HCT116 (cell line): ENCODE results near the gene IGF2. TPM values are rescaled to one million over a fixed set of nuclear protein-coding genes. Genes with fewer than 3 reads are reported as not detected.

Experiments
- ATAC-seq: fragments of 200-7000 bp; cut with Tn5 transposase; 2 replicates; pipeline ENCODE4 v1.9.1; 2020; ENCODE audit warnings: mild to moderate bottlenecking, moderate library complexity
- BruUV-seq: library from RNA; stranded (reverse); fragments of 400-500 nt; replicated peaks from 2 replicates; lab custom pipeline; 2021; lab: Mats Ljungman, UMichigan
- CTCF ChIA-PET: fragments of 300-600 bp; sonication (Branson Sonifier 250); formaldehyde crosslinking; loops from one replicate; lab custom pipeline; 2021; ENCODE audit warnings: antibody characterized with exemption; lab: Charles Lee
- POLR2A ChIA-PET: fragments of 300-600, 350-600 bp; sonication (Branson Sonifier 250); formaldehyde crosslinking; loops from one replicate; lab custom pipeline; 2021; ENCODE audit warnings: antibody characterized with exemption; lab: Charles Lee
- RAD21 ChIA-PET, 2 experiments: fragments of 300-600 bp; sonication (Branson Sonifier 250); formaldehyde crosslinking; loops; one replicate each; lab custom pipeline; 2023; ENCODE audit warnings: low total read pairs in 2 of 2; ENCODE audit not compliant: uncharacterized antibody in 2 of 2, unreplicated experiment in 2 of 2, low non-redundant PET in 1 of 2; lab: Charles Lee
- DNase-seq: peaks from one replicate; pipeline ENCODE4 v3.0.0-alpha.2; 2010; ENCODE audit warnings: low read depth, low spot score
- H2AFZ ChIP-seq: fragments of 200-600 bp; shearing (Covaris generic), sonication (generic); 2 replicates; pipeline ENCODE4 v1.6.1; 2017; ENCODE audit warnings: low read depth, mixed run types, mixed read lengths, antibody characterized with exemption, low read length; ENCODE audit not compliant: poor library complexity, severe bottlenecking
- H3K27ac ChIP-seq: 2 replicates; pipeline ENCODE4 v1.5.1; 2012; ENCODE audit warnings: low read depth, low read length
- H3K27me3 ChIP-seq: fragments of 200-600 bp; sonication (generic); 2 replicates; pipeline ENCODE4 v1.6.1; 2016; ENCODE audit warnings: mixed run types, low read length, mixed read lengths; ENCODE audit not compliant: insufficient read depth
- H3K36me3 ChIP-seq, 2 experiments: fragments of 200-500 bp in 1 of 2; fragments of 200-600 bp in 1 of 2; sonication (Bioruptor generic) in 1 of 2; sonication (generic) in 1 of 2; 2 replicates each; pipeline versions ENCODE4 v1.5.1 to v1.6.1; 2014 to 2016; ENCODE audit warnings: low read length in 2 of 2, inconsistent platforms in 1 of 2, mixed read lengths in 1 of 2, mixed run types in 1 of 2; ENCODE audit not compliant: insufficient read depth in 2 of 2, control insufficient read depth in 1 of 2
- H3K4me1 ChIP-seq, 2 experiments: fragments of 200-600 bp in 1 of 2; sonication (generic) in 1 of 2; 2 replicates each; pipeline versions ENCODE4 v1.5.1 to v1.6.1; 2012 to 2017; ENCODE audit warnings: low read length in 2 of 2, inconsistent platforms in 1 of 2, mild to moderate bottlenecking in 1 of 2, mixed read lengths in 1 of 2, mixed run types in 1 of 2, moderate library complexity in 1 of 2; ENCODE audit not compliant: insufficient read depth in 2 of 2, control insufficient read depth in 1 of 2
- H3K4me2 ChIP-seq: fragments of 200-600 bp; sonication (generic); 2 replicates; pipeline ENCODE4 v1.6.1; 2017; ENCODE audit warnings: mixed run types, low read length, mixed read lengths
- H3K4me3 ChIP-seq, 2 experiments: fragments of 200-600 bp in 1 of 2; sonication (generic) in 1 of 2; replicated peaks in 1 of 2; 2 replicates each; pipeline ENCODE4 v1.5.1; 2011 to 2016; ENCODE audit warnings: low read length in 2 of 2, control low read depth in 1 of 2, low read depth in 1 of 2, mild to moderate bottlenecking in 1 of 2, mixed read lengths in 1 of 2, mixed run types in 1 of 2
- H3K79me2 ChIP-seq: fragments of 200-600 bp; sonication (generic); 2 replicates; pipeline ENCODE4 v1.6.1; 2017; ENCODE audit warnings: mild to moderate bottlenecking, mixed run types, low read length, moderate library complexity, mixed read lengths; ENCODE audit not compliant: insufficient read depth
- H3K9ac ChIP-seq: fragments of 200-600 bp; sonication (generic); 2 replicates; pipeline ENCODE4 v1.6.1; 2016; ENCODE audit warnings: low read length, mixed read lengths
- H3K9me2 ChIP-seq: fragments of 200-600 bp; sonication (generic), shearing (Covaris generic); 2 replicates; pipeline ENCODE4 v1.6.1; 2017; ENCODE audit warnings: mixed run types, mild to moderate bottlenecking, moderate library complexity; ENCODE audit not compliant: insufficient read depth
- H3K9me3 ChIP-seq, 2 experiments: fragments of 200-500 bp in 1 of 2; fragments of 200-600 bp in 1 of 2; sonication (Bioruptor generic) in 1 of 2; sonication (generic) in 1 of 2; 2 replicates each; pipeline ENCODE4 v1.6.1; 2014 to 2017; ENCODE audit warnings: low read length in 2 of 2, mixed read lengths in 2 of 2, inconsistent platforms in 1 of 2, low read depth in 1 of 2, mild to moderate bottlenecking in 1 of 2, mixed run types in 1 of 2, moderate library complexity in 1 of 2; ENCODE audit not compliant: control insufficient read depth in 1 of 2, insufficient read depth in 1 of 2
- H4K20me1 ChIP-seq: fragments of 200-600 bp; sonication (generic), shearing (Covaris generic); 2 replicates; pipeline ENCODE4 v1.6.1; 2017; ENCODE audit warnings: mixed run types, mild to moderate bottlenecking, moderate library complexity; ENCODE audit not compliant: insufficient read depth
- ELF1 ChIP-seq: IDR thresholded peaks from 2 replicates; pipeline ENCODE4 v1.6.1; 2012; ENCODE audit warnings: low read depth, borderline replicate concordance
- JUND ChIP-seq: IDR thresholded peaks from 2 replicates; pipeline ENCODE4 v1.6.1; 2012
- POLR2A ChIP-seq: IDR thresholded peaks from 2 replicates; pipeline ENCODE4 v1.7.0; 2011; ENCODE audit warnings: borderline replicate concordance; ENCODE audit not compliant: insufficient read depth, insufficient read length; ENCODE audit errors: extremely low read depth
- SRF ChIP-seq: IDR thresholded peaks from 2 replicates; pipeline ENCODE4 v1.6.1; 2012; ENCODE audit warnings: low read depth
- YY1 ChIP-seq: IDR thresholded peaks from 2 replicates; pipeline ENCODE4 v1.6.1; 2011; ENCODE audit warnings: low read length, low read depth, moderate library complexity, mild to moderate bottlenecking; ENCODE audit not compliant: insufficient replicate concordance; ENCODE audit errors: extremely low read depth
- intact Hi-C: fragments of 100-400 bp; cut with micrococcal nuclease; formaldehyde crosslinking; loops from 2 replicates; pipeline ENCODE4 v1.10.0; 2022
- total RNA-seq: library from RNA; stranded (reverse); gene quantifications from one replicate; pipeline ENCODE4 v1.2.1, GENCODE V29; 2021; ENCODE audit not compliant: unreplicated experiment
- TF ChIP-seq, protein P1 (sequence below), 3 experiments: fragments of 200-600 bp in 1 of 3; sonication (generic) in 1 of 3; IDR thresholded peaks in 2 of 3; conservative IDR thresholded peaks in 1 of 3; 2 replicates each; pipeline ENCODE4 v1.5.1; 2012 to 2017; ENCODE audit warnings: low read depth in 2 of 3, low read length in 2 of 3, antibody characterized with exemption in 1 of 3, borderline replicate concordance in 1 of 3, control low read depth in 1 of 3, mild to moderate bottlenecking in 1 of 3, mixed read lengths in 1 of 3, mixed run types in 1 of 3, moderate library complexity in 1 of 3; ENCODE audit not compliant: insufficient read depth in 1 of 3

IGF2 gene
- total RNA-seq, 1 experiment from 2014 or later, result 17.9 TPM

DNA sequence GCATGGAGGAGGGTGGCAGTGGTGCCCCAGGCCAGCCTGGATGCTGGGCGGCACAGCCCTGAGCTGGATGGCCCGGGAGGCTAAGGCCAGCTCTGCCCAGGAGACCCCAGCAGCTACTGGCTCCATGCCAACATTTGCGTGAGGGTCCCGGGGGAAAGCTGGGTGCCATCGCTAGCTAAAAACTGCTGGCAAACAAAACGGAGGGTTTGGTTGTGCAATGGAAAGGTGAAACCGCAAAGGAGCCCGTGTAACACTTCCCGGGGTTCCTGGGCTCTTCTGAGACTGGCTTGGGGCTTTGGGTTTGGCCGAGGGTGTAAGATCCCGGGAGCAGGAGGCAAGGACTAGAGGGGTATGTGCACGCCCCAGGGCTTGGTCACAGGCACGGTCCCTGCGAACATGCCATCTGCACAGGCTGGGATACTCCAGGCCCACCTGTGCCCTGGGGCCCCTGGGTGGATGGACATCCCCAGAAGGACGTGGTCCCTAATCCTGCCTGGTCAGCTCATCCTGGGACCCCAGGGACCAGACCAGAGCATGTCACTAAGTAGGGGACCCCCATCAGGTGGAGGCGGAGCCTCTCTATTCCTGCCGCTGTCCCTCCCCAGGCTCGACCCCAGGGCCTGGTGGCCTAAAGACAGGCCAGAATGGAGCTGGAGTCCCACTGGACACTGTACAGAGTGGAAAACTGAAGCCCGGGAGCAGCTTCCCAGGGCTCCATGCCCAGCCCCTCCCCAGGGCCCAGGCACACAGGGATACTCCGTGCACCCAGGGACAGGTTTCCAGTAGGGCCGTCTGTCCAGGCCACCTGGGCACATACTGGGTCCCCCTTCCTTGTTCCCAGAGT, 44.6 kb downstream of the IGF2 start:
- TF ChIP-seq YY1 (no peak), ELF1 (no peak), JUND (no peak), SRF (no peak), POLR2A (no peak)
- TF ChIP-seq, protein P1, sequence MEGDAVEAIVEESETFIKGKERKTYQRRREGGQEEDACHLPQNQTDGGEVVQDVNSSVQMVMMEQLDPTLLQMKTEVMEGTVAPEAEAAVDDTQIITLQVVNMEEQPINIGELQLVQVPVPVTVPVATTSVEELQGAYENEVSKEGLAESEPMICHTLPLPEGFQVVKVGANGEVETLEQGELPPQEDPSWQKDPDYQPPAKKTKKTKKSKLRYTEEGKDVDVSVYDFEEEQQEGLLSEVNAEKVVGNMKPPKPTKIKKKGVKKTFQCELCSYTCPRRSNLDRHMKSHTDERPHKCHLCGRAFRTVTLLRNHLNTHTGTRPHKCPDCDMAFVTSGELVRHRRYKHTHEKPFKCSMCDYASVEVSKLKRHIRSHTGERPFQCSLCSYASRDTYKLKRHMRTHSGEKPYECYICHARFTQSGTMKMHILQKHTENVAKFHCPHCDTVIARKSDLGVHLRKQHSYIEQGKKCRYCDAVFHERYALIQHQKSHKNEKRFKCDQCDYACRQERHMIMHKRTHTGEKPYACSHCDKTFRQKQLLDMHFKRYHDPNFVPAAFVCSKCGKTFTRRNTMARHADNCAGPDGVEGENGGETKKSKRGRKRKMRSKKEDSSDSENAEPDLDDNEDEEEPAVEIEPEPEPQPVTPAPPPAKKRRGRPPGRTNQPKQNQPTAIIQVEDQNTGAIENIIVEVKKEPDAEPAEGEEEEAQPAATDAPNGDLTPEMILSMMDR (IDR thresholded peaks at IDR 0.05 in 2 of 3, conservative IDR thresholded peaks at IDR 0.05 in 1 of 3; ENCODE audit: borderline replicate concordance in 1 of 3, insufficient read depth in 1 of 3, low read depth in 2 of 3, low read length in 2 of 3), result no peak
- Histone ChIP-seq H4K20me1 (no peaks in the 10 kb centered on the region), H3K4me3 (no peak overlapping the region), H3K36me3 (no peaks in the 10 kb centered on the region), H3K4me2 (no peak overlapping the region), H2AFZ (no peak overlapping the region), H3K27me3 (no peaks in the 10 kb centered on the region), H3K27ac (no peak overlapping the region), H3K9me2 (no peaks in the 10 kb centered on the region), H3K9ac (no peak overlapping the region), H3K9me3 (no peaks in the 10 kb centered on the region), H3K79me2 (no peaks in the 10 kb centered on the region), H3K4me1 (peaks cover 7 to 13% of the 10 kb centered on the region in 2 experiments; a peak in 3 of 4 replicates)
- no TSS peak for BruUV-seq
- ChIA-PET CTCF (no interaction called here), POLR2A (no interaction called here), RAD21 (no interaction called here)
- intact Hi-C loops, result no loop called here
- ATAC-seq, result no peak
- DNase-seq, result no peak
